GM18861 (cell line): ENCODE measurements around the gene CENPW.

Source experiments
- ATAC-seq: cut with Tn5 transposase; IDR thresholded peaks from one replicate; pipeline ENCODE4 v1.9.1; 2021; ENCODE audit not compliant: unreplicated experiment

The CENPW gene

DNA sequence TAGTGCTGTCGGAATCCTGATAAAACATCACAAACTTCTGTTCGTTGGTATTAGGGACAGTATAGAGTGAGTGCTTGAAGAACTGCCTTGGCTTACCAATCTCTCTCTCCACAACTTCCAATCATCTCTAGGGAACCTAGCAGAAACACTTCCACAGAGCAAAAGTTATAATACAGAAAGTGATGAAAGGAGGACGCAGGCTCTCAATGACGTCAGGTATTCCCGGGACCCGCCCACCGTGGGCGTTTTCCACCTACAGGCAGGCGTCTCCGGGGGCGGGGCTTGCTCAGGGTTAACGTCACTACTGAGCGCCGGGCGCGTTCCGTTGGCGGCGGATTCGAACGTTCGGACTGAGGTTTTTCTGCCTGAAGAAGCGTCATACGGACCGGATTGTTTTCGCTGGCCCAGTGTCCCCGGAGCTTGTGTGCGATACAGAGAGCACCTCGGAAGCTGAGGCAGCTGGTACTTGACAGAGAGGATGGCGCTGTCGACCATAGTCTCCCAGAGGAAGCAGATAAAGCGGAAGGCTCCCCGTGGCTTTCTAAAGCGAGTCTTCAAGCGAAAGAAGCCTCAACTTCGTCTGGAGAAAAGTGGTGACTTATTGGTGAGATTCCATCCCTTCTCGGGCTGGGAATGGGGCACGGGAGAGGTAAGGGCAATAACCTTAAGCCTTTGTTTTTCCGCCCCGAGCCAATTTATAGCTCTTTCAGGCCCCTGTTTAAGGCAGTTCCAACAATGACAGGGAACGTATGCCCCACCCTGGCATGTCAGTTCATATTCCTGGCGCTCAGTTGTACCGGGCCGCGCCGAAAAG is at the start of gene CENPW:
CENPW (plus strand) TSS at position 320 of the 814 bp plus-strand sequence; CDS start at position 479, 159 bp downstream.
- peak; percentile 90 for ATAC-seq

DNA sequence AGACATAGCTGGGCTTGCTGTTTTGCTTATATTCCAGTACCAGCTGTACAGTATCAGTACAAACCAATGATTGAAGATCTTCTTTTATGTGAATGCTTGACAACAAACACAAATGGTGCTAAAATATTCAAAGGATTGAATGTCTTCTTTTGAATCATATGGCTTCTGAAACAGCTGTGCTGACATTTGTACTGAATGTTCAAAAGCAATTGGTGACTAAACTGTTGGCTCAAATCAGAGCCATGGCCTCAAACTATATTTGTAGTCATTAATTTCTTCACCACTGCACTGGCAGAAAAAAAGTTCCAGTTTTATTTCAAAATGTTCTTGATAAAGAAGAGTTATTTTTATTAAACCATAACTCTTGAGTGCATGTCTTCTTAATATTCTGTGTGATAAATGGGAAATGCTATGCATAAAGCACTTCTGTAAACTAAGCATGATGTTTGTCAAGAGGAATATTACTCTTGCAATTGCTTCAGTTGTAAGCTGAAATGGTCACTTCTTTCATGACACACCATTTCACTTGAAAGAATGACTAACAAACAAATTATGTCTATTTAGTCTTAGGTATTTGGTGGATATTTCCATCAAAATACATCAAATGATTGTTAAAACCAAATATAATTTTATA is 45.9 kb upstream of the CENPW start:
- ATAC-seq = no peak

DNA sequence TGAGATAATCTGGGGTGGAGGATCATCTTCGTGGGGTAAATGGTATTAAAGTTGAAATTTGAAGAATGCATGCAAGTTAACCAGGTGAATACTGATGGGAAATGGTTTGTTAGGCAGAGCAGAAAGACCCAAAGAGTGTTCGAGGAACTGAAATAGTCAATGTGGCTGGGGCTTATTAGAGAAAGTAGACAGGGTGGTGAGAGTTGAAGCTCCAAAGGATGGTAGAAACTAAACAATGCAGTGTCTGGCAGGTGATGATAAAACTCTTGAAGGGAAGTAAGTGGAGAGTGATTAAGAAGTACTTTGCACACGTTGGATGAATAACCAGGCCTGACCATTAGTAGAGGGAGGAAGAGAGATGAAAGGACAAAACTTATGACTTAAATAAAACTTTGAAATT is 39.8 kb upstream of the CENPW start:
- no peak for ATAC-seq

DNA sequence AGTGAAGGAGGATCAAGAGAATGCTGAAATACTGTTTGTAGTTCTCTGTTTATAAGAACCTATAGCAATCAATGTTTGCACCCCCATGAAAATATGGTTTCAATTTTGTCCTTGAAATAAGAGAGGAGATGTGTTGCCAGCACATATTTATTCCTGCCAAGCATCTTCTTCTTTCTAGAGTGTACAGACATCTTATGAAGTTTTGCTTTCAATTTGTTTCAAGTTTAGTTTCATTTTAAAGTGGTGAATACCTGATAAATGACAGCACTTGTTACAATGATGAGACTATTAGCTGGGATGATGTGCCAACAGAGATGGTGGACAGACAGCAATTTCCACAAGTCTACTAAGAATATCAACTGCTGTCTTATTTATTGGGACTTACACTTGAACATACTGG is 39.2 kb upstream of the CENPW start:
- ATAC-seq = peak; percentile 77

DNA sequence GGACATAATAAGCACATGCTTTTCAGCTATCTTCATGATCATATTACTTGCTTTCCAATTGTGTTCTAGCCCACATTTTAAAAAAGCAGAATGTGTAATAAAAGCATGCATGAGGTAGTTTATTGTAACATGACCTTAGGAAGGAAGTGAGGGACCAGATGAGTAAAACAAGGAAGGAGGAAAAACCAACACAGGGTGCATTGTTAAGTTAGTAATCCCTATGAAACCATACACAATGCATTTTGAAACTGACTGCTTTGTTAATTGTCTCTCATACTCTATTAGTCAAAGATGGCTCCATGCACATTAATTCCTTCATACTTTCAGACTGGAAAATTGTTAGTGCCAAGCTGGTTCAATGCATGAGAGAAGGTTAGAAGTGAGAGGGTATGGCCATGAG is 37.7 kb upstream of the CENPW start:
- ATAC-seq = no peak

DNA sequence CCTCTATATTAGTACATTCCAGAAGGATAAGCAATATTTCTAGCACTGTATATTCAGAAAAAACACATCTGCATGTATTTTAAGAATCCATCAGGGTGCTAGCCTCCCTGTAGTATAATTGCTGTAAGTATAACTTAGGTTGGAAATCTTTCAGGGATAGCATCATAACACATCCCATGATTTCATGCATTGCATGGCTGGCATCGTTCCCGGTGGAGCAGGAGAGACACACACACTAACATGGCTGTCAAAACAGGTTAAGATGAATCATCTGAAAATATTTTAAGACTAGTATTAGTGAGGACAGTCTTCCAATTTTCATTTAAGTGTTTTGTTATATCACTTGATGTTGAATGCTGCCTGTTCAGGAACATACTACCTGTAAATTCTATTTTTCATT is 32.1 kb upstream of the CENPW start:
- ATAC-seq = no peak

DNA sequence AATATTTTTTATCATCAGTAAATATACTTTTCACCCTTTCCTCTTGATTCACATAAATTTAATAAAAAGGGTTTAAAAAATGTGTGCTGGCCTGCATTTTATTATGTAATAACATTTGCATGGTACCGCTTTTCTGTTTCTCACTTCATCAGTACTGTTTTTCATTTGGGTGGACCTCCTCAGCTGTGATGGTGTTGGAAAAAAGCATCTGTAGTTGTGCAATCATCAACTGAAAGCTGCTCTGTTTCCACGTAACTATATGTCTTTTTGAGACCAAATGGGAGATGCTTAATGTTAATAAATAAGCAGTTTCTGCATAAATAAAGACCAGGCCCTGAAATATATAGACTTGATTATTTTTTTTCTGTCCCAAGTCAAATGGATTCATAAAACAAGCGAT is 31.6 kb upstream of the CENPW start:
- ATAC-seq = no peak

DNA sequence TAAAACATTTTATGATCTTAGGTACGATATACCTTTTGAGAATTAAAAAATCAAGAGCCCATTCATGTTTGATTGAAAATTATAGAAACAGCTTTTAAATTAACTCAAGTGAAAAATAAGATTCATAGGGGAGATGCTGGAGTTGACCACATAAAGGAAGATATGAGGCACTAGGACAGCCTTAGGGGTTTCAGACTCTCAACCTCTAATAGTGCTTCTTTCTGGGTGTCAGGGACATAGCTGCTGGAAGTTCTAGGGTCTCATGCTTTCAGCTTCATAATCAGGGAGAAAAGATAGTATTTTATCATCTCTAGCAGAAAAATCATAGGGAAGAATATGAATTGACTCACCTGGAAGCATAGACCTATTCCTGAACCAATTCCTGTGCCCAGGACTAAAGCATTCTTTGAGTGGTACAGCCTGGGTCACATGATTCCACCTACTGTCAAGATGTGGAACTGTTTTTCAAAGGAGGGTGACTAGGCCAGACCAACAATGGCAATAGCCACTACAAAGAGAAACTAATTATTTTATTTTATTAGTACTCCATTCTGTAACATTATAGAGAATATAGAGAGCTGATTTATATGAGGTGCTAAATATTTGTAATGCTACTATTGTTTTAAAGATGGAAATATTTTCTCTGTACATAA is 27.8 kb upstream of the CENPW start:
- ATAC-seq = peak; percentile 87

DNA sequence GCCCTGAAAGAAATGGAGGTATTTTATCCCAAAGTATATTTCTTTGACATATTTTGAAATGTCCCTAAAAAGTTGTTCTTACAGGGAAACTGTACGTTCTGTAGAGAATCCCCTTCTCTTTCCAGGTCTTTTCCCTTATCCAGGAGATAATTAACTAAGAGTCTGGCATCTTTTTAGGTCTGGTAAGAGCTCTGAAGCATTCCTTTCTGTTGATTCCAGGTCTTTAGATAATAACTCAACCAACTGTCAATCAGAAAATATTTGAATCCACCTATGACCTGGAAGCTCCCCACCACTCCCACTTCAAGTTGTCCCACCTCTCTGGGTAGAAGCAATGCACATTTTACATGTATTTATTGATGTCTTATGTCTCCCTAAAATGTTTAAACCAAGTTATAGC is 26.0 kb upstream of the CENPW start:
- no peak for ATAC-seq

DNA sequence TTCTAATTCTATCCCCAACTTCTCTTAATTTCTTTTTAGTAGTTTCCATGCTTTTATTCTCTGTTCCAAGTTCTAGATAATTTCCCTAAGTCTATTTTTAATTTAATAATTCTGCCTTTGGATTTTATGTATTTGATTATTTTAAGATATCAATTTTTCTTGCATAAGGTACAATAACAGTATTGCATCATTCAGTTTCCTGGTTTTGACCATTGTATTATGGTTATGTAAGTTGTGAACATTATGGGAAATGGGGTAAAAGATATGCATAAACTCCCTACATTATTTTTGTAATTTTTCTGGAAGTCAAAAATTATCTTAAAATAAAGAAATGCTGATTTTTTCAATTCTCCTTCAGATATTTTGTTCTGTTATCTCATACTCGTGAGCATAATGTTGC is 21.1 kb upstream of the CENPW start:
- ATAC-seq = no peak

DNA sequence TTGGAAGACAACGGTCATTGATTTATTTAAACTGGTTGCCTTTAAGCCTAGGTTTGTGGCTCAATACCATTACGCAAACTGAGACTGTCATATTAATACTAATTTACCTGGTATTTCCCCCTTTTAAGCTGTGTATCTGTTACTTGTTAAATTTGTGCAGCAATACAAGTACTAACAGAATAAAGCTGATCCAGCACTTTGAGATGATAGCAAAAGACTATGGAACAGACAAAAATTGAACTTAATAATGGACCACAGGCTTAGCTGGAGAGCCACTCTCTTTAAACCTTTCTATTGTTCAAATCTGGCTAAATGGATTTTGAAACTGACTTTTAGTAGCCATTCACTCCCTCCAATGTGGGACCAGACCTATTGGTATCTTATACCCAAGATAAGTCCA is 6.2 kb upstream of the CENPW start:
- ATAC-seq = no peak

DNA sequence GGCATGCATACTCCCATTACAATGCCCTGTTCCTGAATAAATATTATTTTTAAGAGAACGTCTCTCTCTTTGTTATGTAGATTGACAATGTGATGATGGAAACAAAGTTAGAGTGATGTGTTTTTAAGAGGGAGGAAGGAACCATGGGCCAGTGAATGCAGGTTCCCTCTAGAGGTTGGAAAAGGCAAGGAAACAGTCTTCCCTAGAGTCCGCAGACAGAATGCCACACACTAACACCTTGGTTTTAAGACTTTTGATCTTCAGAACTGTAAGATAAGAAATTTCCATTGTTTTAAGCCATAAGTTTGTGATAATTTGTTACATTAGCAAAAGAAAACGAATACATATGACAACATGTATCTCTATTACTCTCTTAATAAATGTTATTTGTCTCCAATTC is 4.7 kb upstream of the CENPW start:
- no peak for ATAC-seq

DNA sequence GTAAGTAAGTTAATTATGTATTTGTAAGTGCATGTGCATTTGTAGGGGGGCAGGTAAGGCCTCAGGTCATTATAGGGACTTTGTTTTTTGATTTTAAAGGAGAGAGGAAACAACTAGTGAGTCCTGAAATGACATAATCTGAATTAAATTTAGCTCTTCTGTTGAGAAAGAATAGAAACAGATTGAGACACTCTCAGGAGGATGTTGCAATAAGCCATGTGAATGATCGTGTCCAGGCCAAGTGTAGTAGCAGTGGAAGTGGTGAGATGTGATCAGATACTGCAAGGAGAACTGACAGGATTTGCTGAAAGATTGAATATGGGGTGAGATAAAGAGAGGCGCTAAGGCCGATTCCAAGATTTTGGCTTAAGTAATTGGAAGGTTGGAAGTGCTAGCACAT is 2.6 kb upstream of the CENPW start:
- ATAC-seq = no peak

DNA sequence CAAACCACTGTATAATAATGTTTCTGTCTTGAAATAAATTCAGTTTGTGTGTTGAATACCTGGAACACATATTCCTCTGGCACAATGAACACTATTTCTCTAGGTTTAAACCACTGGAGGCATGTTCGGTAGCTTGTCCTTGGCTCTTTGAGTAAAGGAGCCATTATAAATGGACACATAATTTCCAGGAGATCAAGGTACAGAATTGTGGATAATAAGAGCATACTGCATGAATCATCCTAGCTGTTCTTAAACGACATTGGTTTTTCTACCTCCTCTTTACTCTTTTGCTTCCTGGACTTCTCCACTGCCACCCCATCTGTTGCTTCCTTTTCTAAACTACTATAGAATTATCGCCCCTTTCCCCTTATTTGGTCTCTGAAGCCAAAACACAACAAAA is 1.2 kb downstream of the CENPW start:
- no peak for ATAC-seq

DNA sequence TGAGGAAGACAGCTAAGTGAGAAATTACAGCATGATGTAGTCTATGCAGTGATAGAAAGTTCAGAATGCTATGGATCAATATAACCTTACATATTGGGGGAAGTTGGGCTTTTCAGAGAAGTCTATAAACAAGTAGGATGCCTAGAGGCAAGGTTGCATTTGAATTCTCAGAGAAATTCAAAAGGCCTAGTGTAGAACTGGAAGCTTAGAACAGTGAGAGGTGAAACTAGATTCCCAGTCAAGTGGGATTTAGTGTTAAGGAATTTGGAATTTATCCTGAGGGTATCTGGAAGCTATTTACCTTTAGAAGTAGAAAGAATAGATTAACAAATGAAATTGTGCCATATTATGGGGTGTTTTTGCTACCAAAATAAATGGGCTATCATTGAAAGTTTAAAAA is 4.3 kb downstream of the CENPW start:
- ATAC-seq = no peak

DNA sequence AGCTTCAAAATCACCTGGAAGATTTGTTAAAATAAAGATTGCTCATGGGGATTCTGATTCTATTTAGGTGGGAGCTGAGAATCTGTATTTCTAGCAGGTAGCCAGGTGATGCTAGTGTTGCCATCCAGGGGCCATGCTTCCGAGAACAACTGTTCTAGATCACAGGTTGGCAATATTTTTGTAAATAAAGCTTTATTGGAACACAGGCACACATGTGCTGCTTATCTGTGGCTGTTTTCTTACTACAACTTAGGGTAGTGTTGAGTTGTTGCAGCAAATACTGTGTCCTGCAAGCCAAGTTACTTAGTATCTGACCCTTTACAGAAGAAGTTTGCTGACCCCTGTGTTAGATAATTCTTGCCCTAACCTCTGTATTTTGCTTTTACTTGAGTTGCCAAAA is 12.0 kb downstream of the CENPW start:
- no peak for ATAC-seq

DNA sequence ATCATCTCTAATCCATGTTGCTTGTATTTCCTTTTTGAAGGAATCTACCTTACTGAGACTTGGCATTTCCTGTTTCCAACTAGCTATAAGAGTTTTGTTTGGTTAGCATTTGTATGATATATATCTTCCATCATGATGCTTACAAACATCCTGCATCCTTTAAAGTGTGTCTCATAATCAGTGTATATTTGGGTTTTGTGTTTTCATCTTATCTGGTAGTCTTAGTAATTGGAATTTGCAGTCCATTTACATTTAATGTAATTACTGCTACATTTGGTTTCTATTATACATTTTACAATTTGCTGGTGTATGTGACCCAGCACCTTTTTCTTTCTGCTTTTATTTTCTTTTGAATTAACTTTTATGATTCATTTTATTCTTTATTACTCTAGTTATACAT is 12.6 kb downstream of the CENPW start:
- ATAC-seq = no peak

DNA sequence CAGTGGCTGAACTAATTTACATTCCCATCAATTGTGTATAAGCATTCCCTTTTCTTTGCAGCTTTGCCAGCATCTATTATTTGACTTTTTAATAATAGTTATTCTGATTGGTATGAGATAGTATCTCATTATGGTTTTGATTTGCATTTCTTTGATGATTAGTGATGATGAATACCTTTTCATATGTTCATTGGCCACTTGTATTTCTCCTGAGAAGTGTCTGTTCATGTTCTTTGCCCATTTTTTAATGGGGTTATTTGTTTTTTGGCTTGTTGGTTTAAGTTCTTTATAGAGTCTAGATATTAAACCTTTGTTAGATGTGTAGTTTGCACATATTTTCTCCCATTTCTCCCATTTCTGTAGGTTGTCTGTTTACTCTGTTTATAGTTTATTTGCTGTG is 16.6 kb downstream of the CENPW start:
- no peak for ATAC-seq

DNA sequence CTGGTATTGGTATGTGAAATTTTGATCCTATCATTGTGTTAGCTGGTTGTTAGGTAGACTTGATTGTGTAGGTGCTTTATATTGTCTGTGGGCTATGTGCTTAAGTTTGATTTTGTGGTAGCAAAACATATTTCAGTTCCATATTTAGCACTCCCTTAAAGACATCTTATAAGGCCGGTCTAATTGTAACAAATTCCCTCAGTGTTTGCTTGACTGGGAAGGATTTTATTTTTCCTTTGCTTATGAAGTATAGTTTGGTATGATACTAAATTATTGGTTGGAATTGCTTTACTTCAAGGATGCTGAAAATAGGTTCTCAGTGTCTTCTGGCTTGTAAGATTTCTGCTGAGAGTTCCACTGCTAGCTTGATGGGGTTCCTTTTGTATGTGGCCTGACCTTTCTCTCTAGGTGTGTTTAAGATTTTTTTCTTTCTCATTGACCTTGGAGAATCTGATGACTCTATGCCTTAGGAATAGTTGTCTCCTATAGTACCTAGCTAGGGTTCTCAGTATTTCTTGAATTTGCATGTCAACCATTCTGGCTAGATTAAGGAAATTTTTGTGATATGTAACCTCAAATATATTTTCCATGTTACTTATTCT is 20.1 kb downstream of the CENPW start:
- ATAC-seq = no peak

DNA sequence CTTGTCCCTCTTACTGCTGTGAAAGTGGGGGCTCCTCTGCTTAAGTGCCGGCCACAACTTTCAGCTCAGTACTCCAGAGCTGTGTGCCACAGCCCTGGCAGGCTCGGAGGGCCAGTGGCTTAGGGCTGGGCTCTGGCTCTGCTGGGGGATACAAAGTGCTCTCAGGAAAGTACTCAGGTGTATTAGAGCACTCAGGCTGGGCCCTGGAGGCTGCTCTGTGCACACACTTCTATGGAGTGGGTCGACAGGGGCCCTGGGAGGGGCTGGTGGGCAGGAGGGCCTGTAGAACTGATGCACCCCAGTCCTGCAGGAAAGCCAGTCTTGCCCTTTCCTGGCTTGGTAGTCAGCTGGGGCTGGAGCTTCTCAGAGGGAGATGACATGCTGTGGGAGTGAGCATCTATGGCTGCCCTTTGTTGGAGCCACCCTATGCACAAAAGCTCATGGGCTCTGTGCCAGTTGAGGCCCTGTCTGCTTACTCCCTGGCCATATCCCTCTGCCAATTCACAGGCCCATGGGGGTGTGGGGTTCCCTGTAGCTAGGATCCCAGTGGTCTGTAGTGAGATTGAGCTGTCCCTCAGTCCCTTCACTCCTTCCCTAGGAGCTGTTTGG is 22.0 kb downstream of the CENPW start:
- no peak for ATAC-seq

DNA sequence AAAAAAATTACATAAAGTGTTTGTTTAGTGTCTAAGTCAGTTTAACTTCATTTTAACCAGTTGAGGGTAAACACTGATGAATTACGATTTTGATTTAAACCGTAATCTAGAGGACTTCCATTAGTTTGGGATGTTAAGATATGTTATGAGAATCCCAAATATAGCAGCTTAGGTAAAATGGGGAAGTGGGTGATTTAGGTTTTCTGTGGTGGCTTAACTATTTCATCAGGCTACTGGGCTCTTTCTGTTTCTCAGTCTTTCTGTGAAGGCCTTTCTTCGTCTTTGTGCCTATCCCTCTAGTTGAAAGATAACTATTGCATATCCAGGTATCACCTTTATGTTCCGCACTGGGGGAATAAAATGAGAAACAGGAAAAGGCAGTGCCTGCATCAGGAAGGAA is 27.9 kb downstream of the CENPW start:
- ATAC-seq = no peak
